NB4 (cell line): Measurements from ENCODE around the gene USP51.

Source experiments
- MYC ChIP-seq: IDR thresholded peaks from 2 replicates; pipeline ENCODE4 v1.6.1; 2011; ENCODE audit warnings: low read depth, low read length
- POLR2A ChIP-seq: IDR thresholded peaks from 2 replicates; pipeline ENCODE4 v1.6.1; 2011; ENCODE audit warnings: mild to moderate bottlenecking; ENCODE audit not compliant: insufficient read length; ENCODE audit errors: extremely low read depth
- TF ChIP-seq, protein P1 (sequence below): IDR thresholded peaks from one replicate; pipeline ENCODE4 v1.5.1; 2012; ENCODE audit warnings: low read depth, low read length

DNA sequence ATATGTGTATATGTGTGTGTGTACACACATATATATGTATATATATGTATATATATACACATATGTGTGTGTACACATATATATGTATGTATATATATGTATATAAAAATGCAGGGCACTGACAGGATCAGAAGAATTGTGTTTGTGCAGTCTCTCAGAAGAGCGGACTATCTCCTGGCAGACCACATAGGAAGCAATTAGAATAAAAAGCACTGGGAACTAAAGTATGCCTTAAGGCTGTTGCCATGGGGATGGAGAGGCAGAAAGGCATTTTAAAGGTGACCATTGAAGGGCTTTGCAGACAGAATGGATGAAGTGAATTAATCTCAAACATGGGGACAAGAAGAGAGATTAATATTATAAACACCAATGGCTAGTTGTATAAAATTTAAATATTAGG, 33.7 kb upstream of the USP51 start:
- no peak for TF ChIP-seq POLR2A
- TF ChIP-seq, protein P1, sequence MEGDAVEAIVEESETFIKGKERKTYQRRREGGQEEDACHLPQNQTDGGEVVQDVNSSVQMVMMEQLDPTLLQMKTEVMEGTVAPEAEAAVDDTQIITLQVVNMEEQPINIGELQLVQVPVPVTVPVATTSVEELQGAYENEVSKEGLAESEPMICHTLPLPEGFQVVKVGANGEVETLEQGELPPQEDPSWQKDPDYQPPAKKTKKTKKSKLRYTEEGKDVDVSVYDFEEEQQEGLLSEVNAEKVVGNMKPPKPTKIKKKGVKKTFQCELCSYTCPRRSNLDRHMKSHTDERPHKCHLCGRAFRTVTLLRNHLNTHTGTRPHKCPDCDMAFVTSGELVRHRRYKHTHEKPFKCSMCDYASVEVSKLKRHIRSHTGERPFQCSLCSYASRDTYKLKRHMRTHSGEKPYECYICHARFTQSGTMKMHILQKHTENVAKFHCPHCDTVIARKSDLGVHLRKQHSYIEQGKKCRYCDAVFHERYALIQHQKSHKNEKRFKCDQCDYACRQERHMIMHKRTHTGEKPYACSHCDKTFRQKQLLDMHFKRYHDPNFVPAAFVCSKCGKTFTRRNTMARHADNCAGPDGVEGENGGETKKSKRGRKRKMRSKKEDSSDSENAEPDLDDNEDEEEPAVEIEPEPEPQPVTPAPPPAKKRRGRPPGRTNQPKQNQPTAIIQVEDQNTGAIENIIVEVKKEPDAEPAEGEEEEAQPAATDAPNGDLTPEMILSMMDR, result no peak
- TF ChIP-seq MYC, result no peak
